AG04450 (cell line): ENCODE measurements around the gene KCNIP1. TPM values are rescaled to one million over a fixed set of nuclear protein-coding genes. Genes with fewer than 3 reads are reported as not detected.

Experiments used
- CTCF ChIA-PET: fragments of 300-600, 350-600 bp; formaldehyde crosslinking; extraction: SDS; loops from one replicate; lab custom pipeline; 2022; ENCODE audit warnings: antibody characterized with exemption, inconsistent platforms; lab: Charles Lee
- POLR2A ChIA-PET: fragments of 350-600 bp; formaldehyde crosslinking; extraction: SDS; loops from one replicate; lab custom pipeline; 2021; ENCODE audit warnings: antibody characterized with exemption, inconsistent platforms; lab: Yijun Ruan, JAX
- DNase-seq: peaks from one replicate; pipeline ENCODE4 v3.0.0-alpha.2; 2011; ENCODE audit warnings: low read depth, low spot score
- H3K27ac ChIP-seq: one replicate; pipeline ENCODE4 v1.5.1; 2012; ENCODE audit warnings: low read depth, low read length, control low read depth
- H3K27me3 ChIP-seq: one replicate; pipeline ENCODE4 v1.6.0; 2012; ENCODE audit warnings: low read length; ENCODE audit not compliant: control insufficient read depth, insufficient read depth
- H3K4me3 ChIP-seq: 2 replicates; pipeline ENCODE4 v1.5.1; 2011; ENCODE audit warnings: mild to moderate bottlenecking, low read depth, low read length, control low read depth
- H3K9me3 ChIP-seq: 2 replicates; pipeline ENCODE4 v1.5.1; 2012; ENCODE audit warnings: low read length; ENCODE audit not compliant: control insufficient read depth, insufficient read depth
- CTCF ChIP-seq: IDR thresholded peaks from 2 replicates; pipeline ENCODE4 v1.5.1; 2011; ENCODE audit warnings: low read depth, low read length, control low read depth, inconsistent platforms
- polyA plus RNA-seq: library from polyadenylated mRNA; depleted of rRNA; stranded (reverse); fragments of >200 nt; gene quantifications from 2 replicates; pipeline ENCODE4 v1.2.3, GENCODE V29; 2011

The KCNIP1 gene
- polyA plus RNA-seq, 1 experiment = not detected

- ChIA-PET CTCF (interaction anchor here (1.1 kb wide), 1 partner anchor 45 kb away, joined by 3 read pairs; no protein-coding TSS in a partner anchor), POLR2A (no interaction called here)
- Histone ChIP-seq H3K27ac (no peak overlapping the region), H3K4me3 (no peak overlapping the region), H3K9me3 (no peaks in the 10 kb centered on the region; the same call in 1 of the 2 replicates), H3K27me3 (no peaks in the 10 kb centered on the region)
- no peak for DNase-seq
- no peak for TF ChIP-seq CTCF
These were observed 23.6 kb upstream of the KCNIP1 start for GRCh38 chr5:170480260-170480659.

DNA sequence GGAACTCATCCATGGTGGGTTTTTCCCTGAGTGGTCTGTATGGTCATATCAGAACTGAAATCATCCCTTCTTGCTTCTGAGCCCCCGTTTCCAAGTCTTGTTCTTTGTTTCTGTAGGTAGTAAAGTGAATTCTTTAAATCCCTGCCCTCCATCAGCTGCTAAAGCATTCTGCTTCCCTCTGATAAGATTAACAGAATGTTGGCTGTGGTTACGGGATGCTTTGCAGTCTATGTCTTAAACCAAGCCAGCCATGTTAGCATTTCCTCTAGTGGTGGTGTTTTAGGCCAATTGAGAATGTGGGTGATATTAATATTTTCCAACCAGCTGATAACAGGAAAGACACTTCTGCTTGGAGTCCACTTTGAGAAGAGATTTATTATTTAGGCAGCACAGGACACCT, 22.0 kb upstream of the KCNIP1 start:
- ChIA-PET CTCF (interaction anchor here (0.5 kb wide), 1 partner anchor 89 kb away, joined by 3 read pairs; no protein-coding TSS in a partner anchor), POLR2A (no interaction called here)
- DNase-seq = no peak
- H3K4me3 ChIP-seq = no peak overlapping the region
- no peak overlapping the region for H3K27ac ChIP-seq
- no peaks in the 10 kb centered on the region for H3K27me3 ChIP-seq
- no peak for TF ChIP-seq CTCF
- no peaks in the 10 kb centered on the region for H3K9me3 ChIP-seq

- DNase-seq = no peak
These were observed 21.3 kb upstream of the KCNIP1 start for GRCh38 chr5:170482511-170482910.

GRCh38 chr5:170483701-170484458, 19.9 kb upstream of the KCNIP1 start:
- no peak for DNase-seq
- no peaks in the 10 kb centered on the region for H3K9me3 ChIP-seq
- H3K4me3 ChIP-seq = no peak overlapping the region
- POLR2A ChIA-PET = no interaction called here
- H3K27me3 ChIP-seq = no peaks in the 10 kb centered on the region
- TF ChIP-seq CTCF = no peak
- CTCF ChIA-PET = no interaction called here
- H3K27ac ChIP-seq = no peak overlapping the region

More at GRCh38 chr5:170482511-170482910, 21.3 kb upstream of the KCNIP1 start:
- Histone ChIP-seq H3K27me3 (no peaks in the 10 kb centered on the region), H3K4me3 (no peak overlapping the region), H3K9me3 (no peaks in the 10 kb centered on the region), H3K27ac (no peak overlapping the region)
- no peak for TF ChIP-seq CTCF
- ChIA-PET POLR2A (interaction anchor here (0.6 kb wide), 1 partner anchor 19 kb away, joined by 3 read pairs; no protein-coding TSS in a partner anchor), CTCF (no interaction called here)

- no peaks in the 10 kb centered on the region for H3K9me3 ChIP-seq
- H3K27ac ChIP-seq = no peak overlapping the region
- no peaks in the 10 kb centered on the region for H3K27me3 ChIP-seq
- POLR2A ChIA-PET = no interaction called here
- no peak overlapping the region for H3K4me3 ChIP-seq
- TF ChIP-seq CTCF = no peak
- no peak for DNase-seq
- CTCF ChIA-PET = no interaction called here
These were observed 19.4 kb upstream of the KCNIP1 start for GRCh38 chr5:170484459-170484831.
